ENCODE measurements around the gene TXNDC17. TPM values are rescaled to one million over a fixed set of nuclear protein-coding genes. Genes with fewer than 3 reads are reported as not detected.

The TXNDC17 gene
- total and polyA plus RNA-seq, 2 of the 13 experiments (the other 11 are each of a cell fraction or from before 2014, with no cell fraction given), result 188 to 266 TPM

GRCh38 chr17:6651919-6652452 lies 11.1 kb downstream of the TXNDC17 start (continued):
- TF ChIP-seq ZNF761 (CRISPR knock-in tag; conservative IDR thresholded peaks at IDR 0.05) (peak; percentile 98), SATB2 (CRISPR knock-in tag; IDR thresholded peaks at IDR 0.05) (peak; percentile 98), KDM5A (IDR thresholded peaks at IDR 0.05; ENCODE audit: borderline replicate concordance, low read length) (no peak), ZBTB34 (CRISPR knock-in tag; IDR thresholded peaks at IDR 0.05) (peak; percentile 69; the same call in 1 of the 2 replicates), ZNF12 (CRISPR knock-in tag; IDR thresholded peaks at IDR 0.05) (peak; percentile 76; the same call in 1 of the 2 replicates), BORCS8-MEF2B (CRISPR knock-in tag; IDR thresholded peaks at IDR 0.05) (peak; percentile 97), NR3C1 (CRISPR knock-in tag; IDR thresholded peaks at IDR 0.05) (no peak), TIGD3 (CRISPR knock-in tag; IDR thresholded peaks at IDR 0.05; ENCODE audit: borderline replicate concordance) (peak; percentile 92; the same call in 1 of the 2 replicates), ZNF670 (CRISPR knock-in tag; IDR thresholded peaks at IDR 0.05; ENCODE audit: borderline replicate concordance) (peak; percentile 82; the same call in 1 of the 2 replicates), FOXK2 (IDR thresholded peaks at IDR 0.05) (no peak), HMG20A (CRISPR knock-in tag; IDR thresholded peaks at IDR 0.05; ENCODE audit: borderline replicate concordance) (no peak), ZFP82 (CRISPR knock-in tag; IDR thresholded peaks at IDR 0.05; ENCODE audit: borderline replicate concordance) (peak; percentile 88; the same call in 1 of the 2 replicates), MTF2 (CRISPR knock-in tag; IDR thresholded peaks at IDR 0.05; ENCODE audit: borderline replicate concordance) (no peak; the same call in 1 of the 2 replicates), ZFP41 (CRISPR knock-in tag; IDR thresholded peaks at IDR 0.05; ENCODE audit: borderline replicate concordance) (peak; percentile 99), FIP1L1 (IDR thresholded peaks at IDR 0.05; ENCODE audit: borderline replicate concordance, insufficient read depth, low read depth, low read length) (no peak; the same call in 1 of the 2 replicates), MXD1 (CRISPR knock-in tag; IDR thresholded peaks at IDR 0.05) (peak; percentile 99), HMGXB4 (CRISPR knock-in tag; IDR thresholded peaks at IDR 0.05; ENCODE audit: borderline replicate concordance in 1 of 2, low read depth in 1 of 2) (peak; percentile 57 to 89; a peak in 3 of 4 replicates), TBP (CRISPR knock-in tag; IDR thresholded peaks at IDR 0.05) (no peak)
- TF ChIP-seq, protein P1, sequence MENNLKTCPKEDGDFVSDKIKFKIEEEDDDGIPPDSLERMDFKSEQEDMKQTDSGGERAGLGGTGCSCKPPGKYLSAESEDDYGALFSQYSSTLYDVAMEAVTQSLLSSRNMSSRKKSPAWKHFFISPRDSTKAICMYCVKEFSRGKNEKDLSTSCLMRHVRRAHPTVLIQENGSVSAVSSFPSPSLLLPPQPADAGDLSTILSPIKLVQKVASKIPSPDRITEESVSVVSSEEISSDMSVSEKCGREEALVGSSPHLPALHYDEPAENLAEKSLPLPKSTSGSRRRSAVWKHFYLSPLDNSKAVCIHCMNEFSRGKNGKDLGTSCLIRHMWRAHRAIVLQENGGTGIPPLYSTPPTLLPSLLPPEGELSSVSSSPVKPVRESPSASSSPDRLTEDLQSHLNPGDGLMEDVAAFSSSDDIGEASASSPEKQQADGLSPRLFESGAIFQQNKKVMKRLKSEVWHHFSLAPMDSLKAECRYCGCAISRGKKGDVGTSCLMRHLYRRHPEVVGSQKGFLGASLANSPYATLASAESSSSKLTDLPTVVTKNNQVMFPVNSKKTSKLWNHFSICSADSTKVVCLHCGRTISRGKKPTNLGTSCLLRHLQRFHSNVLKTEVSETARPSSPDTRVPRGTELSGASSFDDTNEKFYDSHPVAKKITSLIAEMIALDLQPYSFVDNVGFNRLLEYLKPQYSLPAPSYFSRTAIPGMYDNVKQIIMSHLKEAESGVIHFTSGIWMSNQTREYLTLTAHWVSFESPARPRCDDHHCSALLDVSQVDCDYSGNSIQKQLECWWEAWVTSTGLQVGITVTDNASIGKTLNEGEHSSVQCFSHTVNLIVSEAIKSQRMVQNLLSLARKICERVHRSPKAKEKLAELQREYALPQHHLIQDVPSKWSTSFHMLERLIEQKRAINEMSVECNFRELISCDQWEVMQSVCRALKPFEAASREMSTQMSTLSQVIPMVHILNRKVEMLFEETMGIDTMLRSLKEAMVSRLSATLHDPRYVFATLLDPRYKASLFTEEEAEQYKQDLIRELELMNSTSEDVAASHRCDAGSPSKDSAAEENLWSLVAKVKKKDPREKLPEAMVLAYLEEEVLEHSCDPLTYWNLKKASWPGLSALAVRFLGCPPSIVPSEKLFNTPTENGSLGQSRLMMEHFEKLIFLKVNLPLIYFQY (CRISPR knock-in tag; IDR thresholded peaks at IDR 0.05; ENCODE audit: borderline replicate concordance), result no peak

Data from HepG2 (cell line).